RCC 7860 (cell line): ENCODE measurements around the gene IL12A.

Experiments used
- DNase-seq: peaks from one replicate; pipeline ENCODE4 v3.0.0-alpha.2; 2015; ENCODE audit warnings: low spot score
- FAIRE-seq: peaks from 2 replicates; lab custom pipeline; 2012; peaks lifted over from hg19 to GRCh38; lab: Jason Lieb, UNC

Gene IL12A

DNA sequence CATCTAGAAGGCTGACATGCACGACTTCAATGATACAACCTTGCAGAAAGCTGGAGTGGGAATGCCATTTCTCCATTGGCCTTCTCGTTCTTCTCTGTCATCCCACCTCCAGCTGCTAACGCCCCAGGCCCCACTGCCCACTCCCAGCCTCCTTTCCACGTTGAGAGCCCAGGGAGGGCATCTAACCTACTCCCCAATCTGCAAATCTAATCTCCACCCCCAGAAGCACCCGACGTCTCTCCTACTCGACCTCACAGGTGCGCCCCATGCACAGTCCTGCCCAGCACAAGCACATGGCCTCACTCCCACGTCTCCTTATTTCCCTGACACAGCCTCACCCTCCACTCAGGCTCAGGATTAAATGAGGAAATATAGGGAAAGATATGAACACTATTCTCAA lies 33.4 kb downstream of the IL12A start:
- no peak for DNase-seq
- no peak for FAIRE-seq

- DNase-seq (no peak), FAIRE-seq (no peak)
Measured at GRCh38 chr3:160023476-160023875, 34.8 kb downstream of the IL12A start.

DNA sequence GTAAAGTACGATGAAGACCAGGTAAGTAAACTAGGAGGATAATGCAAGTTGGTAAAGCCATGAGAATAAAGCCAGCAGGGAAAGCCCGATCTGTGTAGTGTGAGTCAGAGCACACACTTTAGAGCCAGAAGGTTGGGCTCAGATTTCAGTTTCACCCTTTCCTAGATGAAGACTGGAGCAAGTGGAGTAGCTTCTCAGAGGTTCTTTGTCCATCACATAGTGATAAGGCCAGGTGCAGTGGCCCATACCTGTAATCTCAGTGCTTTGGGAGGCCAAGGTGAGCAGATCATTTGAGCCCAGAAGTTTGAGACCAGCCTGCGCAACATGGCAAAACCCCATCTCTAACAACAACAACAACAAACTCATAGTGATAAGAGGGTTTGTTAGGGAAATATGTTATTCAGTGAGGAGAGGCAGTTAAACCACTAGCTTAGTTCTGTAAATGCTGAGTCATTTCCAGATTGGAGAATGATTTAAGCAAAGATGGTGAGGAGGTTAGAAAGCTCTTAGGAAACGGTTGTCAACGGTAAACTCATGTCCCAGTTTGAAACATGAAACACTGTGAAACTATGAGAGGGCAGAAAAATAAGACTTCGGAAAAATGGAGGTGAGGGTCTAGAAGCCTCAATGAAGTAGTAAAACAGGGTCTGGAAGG lies 39.0 kb downstream of the IL12A start:
- FAIRE-seq = peak; percentile 2
- DNase-seq = peak; percentile 46

- DNase-seq (no peak), FAIRE-seq (no peak)
Measured at GRCh38 chr3:160035757-160036156, 47.1 kb downstream of the IL12A start.

DNA sequence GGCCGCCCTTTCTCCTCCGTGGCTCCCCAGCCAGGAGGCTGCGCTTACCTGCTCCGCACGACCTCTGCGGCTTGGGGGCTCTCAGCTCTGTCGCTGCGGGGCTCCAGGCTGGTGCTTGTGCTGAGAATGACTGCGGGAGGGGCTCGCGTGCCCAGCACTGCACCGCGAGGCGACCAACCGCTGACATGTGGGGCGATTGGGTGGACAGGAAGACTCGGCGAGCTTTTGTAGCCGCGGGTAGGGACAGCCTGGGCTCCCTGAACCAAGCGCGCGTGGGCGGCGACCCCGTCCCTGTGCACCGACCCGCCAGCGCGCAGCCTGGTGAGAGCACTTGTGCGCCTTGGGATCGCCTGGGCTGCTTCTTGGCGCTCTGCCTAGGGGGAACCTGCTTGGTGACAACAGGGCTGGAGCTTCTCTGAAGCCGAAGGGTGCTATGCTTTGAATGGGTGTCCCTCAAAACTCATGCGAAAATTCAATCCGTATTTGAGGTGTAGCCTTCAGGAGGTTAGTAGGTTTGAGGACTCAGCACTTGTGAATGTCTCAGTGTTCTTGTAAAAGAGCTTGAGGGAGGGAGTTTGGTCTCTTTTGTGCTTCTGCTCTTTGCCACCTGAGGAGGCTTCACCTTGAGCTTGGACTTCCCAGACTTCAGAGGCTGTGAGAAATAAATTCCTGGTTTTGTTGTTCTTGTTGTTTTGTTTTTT lies 50.4 kb downstream of the IL12A start:
- no peak for FAIRE-seq
- DNase-seq = no peak

DNA sequence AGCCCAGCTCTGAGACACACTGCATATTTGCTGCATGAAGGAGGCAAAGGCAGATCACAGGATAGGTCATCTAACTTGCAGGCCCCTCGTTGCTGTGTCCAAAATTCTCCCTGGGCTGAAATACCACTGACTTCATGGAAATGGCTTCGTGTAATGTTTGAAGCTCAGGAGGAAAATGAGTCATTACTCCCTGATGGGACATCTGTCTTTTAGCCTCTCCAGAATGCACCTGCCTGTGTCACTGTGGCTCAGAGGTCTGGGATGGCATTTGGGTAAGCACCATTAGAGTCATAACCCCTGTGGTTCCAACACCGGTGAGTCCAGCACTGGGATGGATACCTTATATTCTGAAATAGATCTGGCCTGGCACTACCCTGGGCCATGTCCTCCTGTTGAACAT lies 51.5 kb downstream of the IL12A start:
- DNase-seq = no peak
- FAIRE-seq = no peak

DNA sequence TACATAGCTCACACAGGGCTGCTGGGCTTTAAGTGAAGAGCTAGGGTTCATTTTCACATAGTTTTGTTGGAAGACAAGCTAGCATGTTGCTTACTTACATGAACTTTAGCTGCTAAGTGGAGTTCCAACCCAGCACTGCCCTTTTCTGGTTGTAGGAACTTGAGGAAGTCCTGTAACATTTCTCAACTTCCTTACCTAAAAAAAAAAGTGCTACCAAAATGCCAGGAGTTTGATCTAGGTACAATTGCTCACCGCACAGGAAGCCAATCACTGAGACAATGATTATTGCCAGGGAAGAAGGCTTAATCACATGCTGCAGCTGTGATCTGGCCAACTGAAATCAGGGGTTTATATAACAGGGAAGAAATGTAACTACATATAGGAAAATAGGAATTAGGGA lies 52.8 kb downstream of the IL12A start:
- no peak for FAIRE-seq

GRCh38 chr3:160044121-160044520 lies 55.5 kb downstream of the IL12A start:
- FAIRE-seq (no peak), DNase-seq (no peak)

More for the DNA sequence above, 52.8 kb downstream of the IL12A start:
- DNase-seq = no peak
